ENCODE results near the gene LHX6.

GRCh38 chr9:122215663-122216062 lies 13.1 kb downstream of the LHX6 start:
- TF ChIP-seq EZH2phosphoT487 (IDR thresholded peaks at IDR 0.05; ENCODE audit: insufficient read depth, low read depth) (no peak), EZH2 (IDR thresholded peaks at IDR 0.05; ENCODE audit: insufficient read depth, poor library complexity, severe bottlenecking) (no peak)
